Measurements from ENCODE around the gene MRPL21. TPM values are rescaled to one million over a fixed set of nuclear protein-coding genes. Genes with fewer than 3 reads are reported as not detected.
A peak's percentile ranks its signal among the peaks of the same experiment; 100 is the strongest.

Gene MRPL21
- total and polyA plus RNA-seq, 2 experiments from 2014 or later: 22.6 to 122 TPM

DNA sequence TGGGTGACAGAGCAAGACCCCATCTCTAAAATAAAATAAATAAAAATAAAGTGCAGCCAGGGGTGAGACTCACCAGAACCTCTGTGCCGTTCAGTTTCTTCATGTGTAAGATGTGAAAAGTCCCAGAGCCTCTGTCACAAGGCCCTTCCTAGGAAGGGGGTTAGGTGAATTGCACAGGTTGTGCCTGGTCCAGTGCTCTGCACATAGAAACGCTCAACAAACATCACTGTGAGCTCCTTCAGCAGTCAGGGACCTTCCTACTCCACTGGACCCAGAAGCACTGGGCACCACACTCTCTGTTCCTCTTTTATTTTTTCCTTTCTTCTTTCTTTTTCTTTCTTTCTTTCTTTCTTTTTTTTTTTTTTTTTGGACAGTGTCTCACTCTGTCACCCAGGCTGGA is 22.3 kb downstream of the MRPL21 start:
- no peaks in the 10 kb centered on the region for H3K27me3 ChIP-seq (replicated peaks; ENCODE audit: insufficient read depth)
- no peaks in the 10 kb centered on the region for H3K9me2 ChIP-seq (ENCODE audit: insufficient read depth)
- H3K4me3 ChIP-seq: no peak overlapping the region
- no peaks in the 10 kb centered on the region for H3F3A ChIP-seq (ENCODE audit: insufficient read depth)
- no peak overlapping the region for H2AFZ ChIP-seq
- no peaks in the 10 kb centered on the region for H3K4me1 ChIP-seq (ENCODE audit: insufficient read depth)
- TF ChIP-seq EZH2 (IDR thresholded peaks at IDR 0.05; ENCODE audit: insufficient read depth, poor library complexity, severe bottlenecking): no peak
- TF ChIP-seq EZH2phosphoT487 (IDR thresholded peaks at IDR 0.05; ENCODE audit: insufficient read depth, low read depth): no peak
- no peak for DNase-seq
- H3K9me3 ChIP-seq (ENCODE audit: low read depth): no peaks in the 10 kb centered on the region
- 92 to 93% methylated on average over 2 of the region's 2 CpGs for WGBS, 2 experiments (ENCODE audit: low coverage in 1 of 2, low lambda C conversion rate in 2 of 2, missing lambda C conversion rate in 2 of 2)
- no peaks in the 10 kb centered on the region for H4K20me1 ChIP-seq (ENCODE audit: insufficient read depth)
- H3K79me2 ChIP-seq (ENCODE audit: insufficient read depth): no peaks in the 10 kb centered on the region
- no peak overlapping the region for H3K4me2 ChIP-seq (ENCODE audit: unreplicated experiment)
- in situ Hi-C loops (cut with MboI): no loop called here
- no peak overlapping the region for H3K27ac ChIP-seq
- no peak overlapping the region for H3K9ac ChIP-seq
- H3K36me3 ChIP-seq (ENCODE audit: low read depth): no peaks in the 10 kb centered on the region

DNA sequence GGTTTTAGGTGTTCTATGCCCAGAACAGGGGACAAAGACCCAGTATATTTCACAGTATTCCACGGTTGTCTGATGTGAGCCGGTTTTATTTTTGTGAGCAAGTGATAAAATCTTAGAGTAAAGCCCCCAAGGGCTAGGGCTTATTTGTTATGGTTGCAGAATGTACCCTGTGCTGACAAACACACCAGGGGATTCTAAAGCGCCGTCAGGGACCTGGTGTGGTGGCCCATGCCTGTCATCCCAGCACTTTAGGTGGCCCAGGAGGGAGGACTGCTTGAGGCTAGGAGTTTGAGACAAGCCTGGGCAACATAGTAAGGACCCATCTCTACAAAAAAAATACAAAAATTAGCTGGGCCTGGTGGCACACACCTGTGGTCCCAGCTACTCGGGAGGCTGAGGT is 22.8 kb downstream of the MRPL21 start:
- H3K9me2 ChIP-seq (ENCODE audit: insufficient read depth): no peaks in the 10 kb centered on the region
- in situ Hi-C loops (cut with MboI): no loop called here

DNA sequence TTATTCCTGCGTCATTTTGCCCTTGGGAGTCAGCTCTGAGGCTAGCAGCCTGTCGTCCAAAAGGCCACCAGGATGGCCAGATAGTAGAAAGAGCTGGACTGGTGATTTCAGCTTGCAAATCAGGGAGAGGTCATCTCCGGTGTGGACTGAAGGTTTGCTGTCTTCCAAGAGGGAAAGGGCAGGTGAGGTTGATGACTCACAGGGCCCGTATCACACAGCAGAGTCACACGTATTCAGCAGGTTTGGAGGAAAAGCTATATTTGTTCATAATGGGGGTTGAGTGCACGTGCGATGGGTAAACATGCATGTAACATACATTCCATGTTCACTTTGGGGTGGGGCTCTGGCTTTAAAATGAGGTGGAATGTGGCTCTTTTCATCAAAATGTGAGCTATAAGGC is 25.6 kb downstream of the MRPL21 start:
- H3K9ac ChIP-seq: no peak overlapping the region
- H3K27ac ChIP-seq: no peak overlapping the region
- no peaks in the 10 kb centered on the region for H3K36me3 ChIP-seq (ENCODE audit: low read depth)
- WGBS, 2 experiments (ENCODE audit: low coverage in 1 of 2, low lambda C conversion rate in 2 of 2, missing lambda C conversion rate in 2 of 2): 85 to 90% methylated on average over 7 of the region's 7 CpGs
- H3K4me1 ChIP-seq (ENCODE audit: insufficient read depth): no peaks in the 10 kb centered on the region
- H2AFZ ChIP-seq: no peak overlapping the region
- H4K20me1 ChIP-seq (ENCODE audit: insufficient read depth): no peaks in the 10 kb centered on the region
- no peaks in the 10 kb centered on the region for H3F3A ChIP-seq (ENCODE audit: insufficient read depth)
- no peaks in the 10 kb centered on the region for H3K79me2 ChIP-seq (ENCODE audit: insufficient read depth)
- no peak overlapping the region for H3K4me2 ChIP-seq (ENCODE audit: unreplicated experiment)
- H3K27me3 ChIP-seq (replicated peaks; ENCODE audit: insufficient read depth): no peaks in the 10 kb centered on the region
- no peak for TF ChIP-seq EZH2phosphoT487 (IDR thresholded peaks at IDR 0.05; ENCODE audit: insufficient read depth, low read depth)
- no peak for TF ChIP-seq EZH2 (IDR thresholded peaks at IDR 0.05; ENCODE audit: insufficient read depth, poor library complexity, severe bottlenecking)
- no peak overlapping the region for H3K4me3 ChIP-seq
- in situ Hi-C loops (cut with MboI): no loop called here
- H3K9me2 ChIP-seq (ENCODE audit: insufficient read depth): no peaks in the 10 kb centered on the region
- H3K9me3 ChIP-seq (ENCODE audit: low read depth): no peaks in the 10 kb centered on the region
- no peak for DNase-seq

More for the DNA sequence above, 22.8 kb downstream of the MRPL21 start:
- Histone ChIP-seq H2AFZ (no peak overlapping the region), H3K27me3 (replicated peaks; ENCODE audit: insufficient read depth) (no peaks in the 10 kb centered on the region), H3K27ac (no peak overlapping the region), H3K4me2 (ENCODE audit: unreplicated experiment) (no peak overlapping the region), H3K4me1 (ENCODE audit: insufficient read depth) (no peaks in the 10 kb centered on the region), H3K4me3 (no peak overlapping the region), H3K36me3 (ENCODE audit: low read depth) (no peaks in the 10 kb centered on the region), H3K79me2 (ENCODE audit: insufficient read depth) (no peaks in the 10 kb centered on the region), H3K9me3 (ENCODE audit: low read depth) (no peaks in the 10 kb centered on the region), H3K9ac (no peak overlapping the region), H3F3A (ENCODE audit: insufficient read depth) (no peaks in the 10 kb centered on the region), H4K20me1 (ENCODE audit: insufficient read depth) (no peaks in the 10 kb centered on the region)
- WGBS, 2 experiments (ENCODE audit: low coverage in 1 of 2, low lambda C conversion rate in 2 of 2, missing lambda C conversion rate in 2 of 2): 90 to 96% methylated on average over 5 of the region's 5 CpGs
- TF ChIP-seq EZH2phosphoT487 (IDR thresholded peaks at IDR 0.05; ENCODE audit: insufficient read depth, low read depth) (no peak), EZH2 (IDR thresholded peaks at IDR 0.05; ENCODE audit: insufficient read depth, poor library complexity, severe bottlenecking) (no peak)
- DNase-seq: no peak

DNA sequence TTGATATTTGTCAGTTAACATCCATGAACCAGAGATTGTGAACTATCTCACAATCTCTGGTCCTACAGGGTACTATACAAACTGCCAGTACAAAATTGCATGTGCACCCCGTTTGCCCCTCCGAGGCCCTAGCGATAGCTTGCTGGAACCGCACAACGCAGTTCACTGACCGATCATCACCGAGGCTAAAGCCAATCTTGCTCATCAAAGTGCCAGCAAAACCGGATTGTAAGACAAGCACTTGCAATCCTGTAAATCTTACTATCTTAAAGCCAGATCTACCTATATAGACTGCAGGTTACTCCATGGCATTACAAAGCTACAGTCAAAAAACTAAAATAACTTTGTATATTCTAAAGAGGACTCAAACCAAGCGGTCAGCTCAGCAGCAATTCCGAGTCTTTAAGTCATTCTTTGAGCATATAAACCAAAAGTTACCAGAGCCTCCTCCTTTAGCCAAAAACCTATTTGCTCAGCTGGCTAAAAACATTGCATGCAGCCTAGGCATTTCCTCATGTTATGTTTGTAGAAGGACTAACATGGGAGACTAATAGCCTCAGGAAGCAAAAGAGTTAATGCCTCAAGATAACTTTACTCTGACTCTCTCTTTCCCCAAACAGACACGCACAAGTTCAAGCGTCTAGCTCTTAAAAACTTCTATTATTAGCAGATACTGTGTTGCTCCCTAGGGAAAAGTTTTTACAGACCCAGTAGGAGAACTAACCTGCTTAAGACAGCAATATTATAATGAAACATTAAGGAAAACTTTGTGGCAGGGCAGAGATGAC is 31.2 kb downstream of the MRPL21 start:
- in situ Hi-C loops (cut with MboI): no loop called here
- no peak overlapping the region for H2AFZ ChIP-seq
- H3F3A ChIP-seq (ENCODE audit: insufficient read depth): no peaks in the 10 kb centered on the region
- WGBS, 2 experiments (ENCODE audit: low coverage in 1 of 2, low lambda C conversion rate in 2 of 2, missing lambda C conversion rate in 2 of 2): 80 to 82% methylated on average over 12 of the region's 12 CpGs
- H4K20me1 ChIP-seq (ENCODE audit: insufficient read depth): no peaks in the 10 kb centered on the region
- H3K79me2 ChIP-seq (ENCODE audit: insufficient read depth): no peaks in the 10 kb centered on the region
- no peak overlapping the region for H3K4me3 ChIP-seq
- no peak for TF ChIP-seq EZH2phosphoT487 (IDR thresholded peaks at IDR 0.05; ENCODE audit: insufficient read depth, low read depth)
- TF ChIP-seq EZH2 (IDR thresholded peaks at IDR 0.05; ENCODE audit: insufficient read depth, poor library complexity, severe bottlenecking): no peak
- H3K9me3 ChIP-seq (ENCODE audit: low read depth): no peaks in the 10 kb centered on the region
- H3K36me3 ChIP-seq (ENCODE audit: low read depth): no peaks in the 10 kb centered on the region
- H3K4me2 ChIP-seq (ENCODE audit: unreplicated experiment): no peak overlapping the region
- no peaks in the 10 kb centered on the region for H3K9me2 ChIP-seq (ENCODE audit: insufficient read depth)
- no peak overlapping the region for H3K9ac ChIP-seq
- DNase-seq: peak; percentile 40
- no peaks in the 10 kb centered on the region for H3K27me3 ChIP-seq (replicated peaks; ENCODE audit: insufficient read depth)
- H3K4me1 ChIP-seq (ENCODE audit: insufficient read depth): no peaks in the 10 kb centered on the region
- H3K27ac ChIP-seq: no peak overlapping the region

Measured in GM23248 (cell line).